ENCODE measurements around the gene PTGES3. TPM values are rescaled to one million over a fixed set of nuclear protein-coding genes. Genes with fewer than 3 reads are reported as not detected.

PTGES3 gene
- total and polyA plus RNA-seq, 2 of the 8 experiments (the other 6 are each of a cell fraction or from before 2014, with no cell fraction given), result 111 to 464 TPM

DNA sequence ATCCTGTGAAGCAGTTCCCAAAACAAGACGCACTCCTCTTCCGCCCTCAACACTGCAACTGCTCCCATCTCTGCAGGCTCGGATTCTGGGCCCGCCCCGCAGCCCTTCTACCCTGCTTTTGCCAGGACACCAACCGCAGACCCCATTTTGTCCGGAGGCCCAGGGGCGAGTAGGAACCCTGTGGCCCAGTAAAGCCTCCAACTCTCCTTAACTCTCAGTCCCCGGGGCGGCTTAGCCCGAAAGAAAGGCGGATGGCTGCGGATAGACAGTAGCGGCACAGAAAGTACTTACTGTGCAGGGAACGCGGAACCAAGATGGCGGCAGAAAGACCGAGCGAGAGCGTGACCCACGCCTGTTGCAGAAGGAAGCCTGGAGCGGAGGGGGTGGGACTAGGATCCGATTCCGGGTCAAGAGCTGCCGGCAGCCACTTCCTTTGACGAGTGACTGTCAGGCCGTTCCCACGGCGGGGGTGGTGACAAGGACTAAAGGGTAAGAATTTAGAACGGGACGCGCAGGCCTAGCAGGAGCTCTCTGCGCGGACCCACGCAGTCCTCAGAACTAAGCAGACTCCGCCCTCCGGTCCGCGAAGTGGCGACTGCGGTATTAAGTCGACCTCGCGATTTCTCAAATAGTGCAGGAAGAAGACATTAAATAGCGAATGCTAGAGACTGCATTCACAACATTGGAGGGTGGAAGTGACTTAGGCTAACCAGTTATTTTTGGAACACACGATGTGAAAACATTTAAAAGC lies 37.1 kb upstream of the PTGES3 start, which contains the start of gene NACA:
NACA (minus strand) TSS at position 328 of the 751 bp plus-strand sequence. CDS start 778 bp downstream, outside the sequence.
- Histone ChIP-seq H3K4me3 (ENCODE audit: extremely low read depth in 1 of 4, insufficient read depth in 2 of 4, low read depth in 3 of 4, low read length in 4 of 4) (peak within 1 kb of the TSS; percentile 75 to 100 (median 98)), H3K79me2 (ENCODE audit: control insufficient read depth in 1 of 2, insufficient read depth in 2 of 2, low read length in 2 of 2) (peaks cover 41 to 49% of the 10 kb centered on the region in 2 experiments), H3K27ac (ENCODE audit: low read depth, low read length) (peak within 1 kb of the TSS; percentile 93), H4K20me1 (replicated peaks in 1 of 2; ENCODE audit: control insufficient read depth in 1 of 2, insufficient read depth in 2 of 2, low read length in 2 of 2) (peaks cover 24 to 29% of the 10 kb centered on the region in 2 experiments), H2BK15ac (ENCODE audit: low read length) (0 out of 2 replicates have a peak within 1 kb of the TSS, but pooled peaks have one; percentile 72), H3K56ac (replicated peaks; ENCODE audit: insufficient read length, low read depth, low read length) (peak within 1 kb of the TSS; percentile 71), H4K91ac (replicated peaks; ENCODE audit: insufficient read length, low read length) (peak within 1 kb of the TSS; percentile 95), H3K4ac (replicated peaks; ENCODE audit: insufficient read length, low read depth, low read length) (peak within 1 kb of the TSS; percentile 10), H2BK12ac (ENCODE audit: low read depth, low read length) (peak within 1 kb of the TSS; percentile 75; the same call in 1 of the 2 replicates), H4K8ac (ENCODE audit: extremely low read depth, insufficient read depth, low read length) (peak within 1 kb of the TSS; percentile 99; the same call in 1 of the 2 replicates), H2BK20ac (ENCODE audit: low read length) (no peak within 1 kb of the TSS), H3K23ac (ENCODE audit: insufficient read length) (no peak within 1 kb of the TSS), H3K79me1 (ENCODE audit: low read depth, low read length) (peaks cover 15% of the 10 kb centered on the region), H3K36me3 (ENCODE audit: control insufficient read depth in 2 of 4, insufficient read depth in 4 of 4, low read length in 3 of 4) (peaks cover 5 to 38% (median 16%) of the 10 kb centered on the region in 4 experiments; a peak in 6 of 8 replicates), H3K9me3 (ENCODE audit: insufficient read depth in 2 of 2, low read depth in 1 of 2, low read length in 1 of 2) (no peaks in the 10 kb centered on the region), H3K18ac (ENCODE audit: extremely low read depth, low read length) (peak within 1 kb of the TSS; percentile 98), H3K4me1 (replicated peaks in 1 of 4; ENCODE audit: control insufficient read depth in 3 of 4, insufficient read depth in 4 of 4, low read length in 3 of 4) (peaks cover 7 to 25% (median 16%) of the 10 kb centered on the region in 4 experiments; a peak in 6 of 7 replicates), H3K14ac (ENCODE audit: insufficient read length) (peak within 1 kb of the TSS; percentile 57), H3K23me2 (ENCODE audit: low read depth, low read length) (no peaks in the 10 kb centered on the region; the same call in none of the 2 replicates), H3K9ac (replicated peaks in 1 of 4; ENCODE audit: extremely low read depth in 1 of 4, low read depth in 3 of 4, low read length in 3 of 4) (peak within 1 kb of the TSS; percentile 91 to 100 (median 99)), H3K27me3 (replicated peaks in 1 of 4; ENCODE audit: control insufficient read depth in 3 of 4, extremely low read depth in 1 of 4, insufficient read depth in 3 of 4, low read length in 3 of 4) (no peaks in the 10 kb centered on the region), H4K5ac (ENCODE audit: insufficient read length, low read depth, low read length) (peak within 1 kb of the TSS; percentile 90), H2AFZ (ENCODE audit: low read length) (peak within 1 kb of the TSS; percentile 87; the same call in 1 of the 2 replicates), H2AK5ac (ENCODE audit: low read depth, low read length) (peak within 1 kb of the TSS; percentile 99; the same call in 1 of the 2 replicates), H3K4me2 (ENCODE audit: insufficient read depth in 1 of 2, low read depth in 2 of 2, low read length in 2 of 2) (peak within 1 kb of the TSS; percentile 74 to 96), H2BK120ac (replicated peaks; ENCODE audit: low read depth, low read length) (peak within 1 kb of the TSS; percentile 24), H2BK5ac (ENCODE audit: low read depth, low read length) (peak within 1 kb of the TSS; percentile 99)
- CTCF ChIA-PET (ENCODE audit: partially characterized antibody), result interaction anchor here (0.7 to 1.2 kb wide), 3 partner anchors 37 to 90 kb away, joined by 3 read pairs; partner anchors contain the start of gene PTGES3
- POLR2A ChIA-PET (ENCODE audit: partially characterized antibody), result interaction anchor here (0.5 to 43.7 kb wide), 37 partner anchors 11 to 703 kb away, joined by 3 to 1406 read pairs (median 4); partner anchors contain the start of genes ANKRD52, ATP5F1B, BAZ2A and NEMP1
- DNase-seq (ENCODE audit: low read depth in 1 of 2, low spot score in 2 of 2) (peak; percentile 84 to 91), FAIRE-seq (no peak)
- 1% methylated on average over 38 of the region's 46 CpGs; no CpG with 5 or more reads in 1 of the 2 experiments for WGBS, 2 experiments (ENCODE audit: extremely low coverage in 1 of 2, insufficient coverage in 1 of 2, insufficient read length in 1 of 2, insufficient replicate concordance in 2 of 2, low coverage in 1 of 2, low lambda C conversion rate in 2 of 2, missing lambda C conversion rate in 1 of 2)
- TF ChIP-seq POLR2A (IDR thresholded peaks at IDR 0.05; ENCODE audit: control extremely low read depth in 1 of 2, low read depth in 2 of 2, low read length in 2 of 2) (peak; percentile 93), GTF2F1 (IDR thresholded peaks at IDR 0.05; ENCODE audit: borderline replicate concordance, low read depth, low read length) (peak; percentile 74; the same call in 1 of the 2 replicates), RAD21 (IDR thresholded peaks at IDR 0.05 in 1 of 2, conservative IDR thresholded peaks at IDR 0.05 in 1 of 2; ENCODE audit: low read depth in 2 of 2, low read length in 2 of 2) (no peak; a peak in 1 of 4 replicates), SP4 (IDR thresholded peaks at IDR 0.05; ENCODE audit: low read length) (peak; percentile 40; the same call in 1 of the 2 replicates), RFX5 (IDR thresholded peaks at IDR 0.05; ENCODE audit: borderline replicate concordance, low read depth, low read length) (no peak; the same call in 1 of the 2 replicates), RXRA (IDR thresholded peaks at IDR 0.05; ENCODE audit: insufficient read depth, low read depth, low read length) (no peak), BCL11A (IDR thresholded peaks at IDR 0.05; ENCODE audit: low read depth in 2 of 2, low read length in 2 of 2) (no peak), SRF (IDR thresholded peaks at IDR 0.05; ENCODE audit: low read depth, low read length) (no peak), CBX5 (IDR thresholded peaks at IDR 0.05; ENCODE audit: low read depth, low read length) (no peak), TAF1 (IDR thresholded peaks at IDR 0.05; ENCODE audit: low read depth, low read length) (peak; percentile 97)
- TF ChIP-seq, protein P1, sequence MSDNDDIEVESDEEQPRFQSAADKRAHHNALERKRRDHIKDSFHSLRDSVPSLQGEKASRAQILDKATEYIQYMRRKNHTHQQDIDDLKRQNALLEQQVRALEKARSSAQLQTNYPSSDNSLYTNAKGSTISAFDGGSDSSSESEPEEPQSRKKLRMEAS (IDR thresholded peaks at IDR 0.05), result peak; percentile 92
